Left renal cortex interstitium (tissue), 4 donors: ENCODE results near the gene HSPA6. TPM values are rescaled to one million over a fixed set of nuclear protein-coding genes. Genes with fewer than 3 reads are reported as not detected.
"Not testable (repeated sequence)": the region's sequence is repeated elsewhere in the genome, so short reads cannot be mapped to it uniquely, and the experiment has no call there.

Source experiments
- DNase-seq, 4 donors: peaks; one replicate each; pipeline ENCODE4 v3.0.0-alpha.2; 2013; ENCODE audit warnings: low read depth in 4 of 4, low spot score in 2 of 4, missing footprints in 1 of 4
- polyA plus RNA-seq, 4 donors: library from polyadenylated mRNA; unstranded; fragments of 120-200 nt; gene quantifications; one replicate each; pipeline ENCODE4 v1.2.1, GENCODE V29; 2013; ENCODE audit not compliant: insufficient read length in 4 of 4

The HSPA6 gene
- polyA plus RNA-seq, 4 donors: 0.27 to 0.43 (median 0.37) TPM

- not testable (repeated sequence) for DNase-seq
These were observed 33.4 kb downstream of the HSPA6 start for GRCh38 chr1:161557506-161558450.

GRCh38 chr1:161560960-161561715 is 36.8 kb downstream of the HSPA6 start:
- not testable (repeated sequence) for DNase-seq

- not testable (repeated sequence) for DNase-seq
These were observed 38.1 kb downstream of the HSPA6 start for GRCh38 chr1:161562441-161562840.

GRCh38 chr1:161563522-161563921 is 39.2 kb downstream of the HSPA6 start:
- not testable (repeated sequence) for DNase-seq

DNA sequence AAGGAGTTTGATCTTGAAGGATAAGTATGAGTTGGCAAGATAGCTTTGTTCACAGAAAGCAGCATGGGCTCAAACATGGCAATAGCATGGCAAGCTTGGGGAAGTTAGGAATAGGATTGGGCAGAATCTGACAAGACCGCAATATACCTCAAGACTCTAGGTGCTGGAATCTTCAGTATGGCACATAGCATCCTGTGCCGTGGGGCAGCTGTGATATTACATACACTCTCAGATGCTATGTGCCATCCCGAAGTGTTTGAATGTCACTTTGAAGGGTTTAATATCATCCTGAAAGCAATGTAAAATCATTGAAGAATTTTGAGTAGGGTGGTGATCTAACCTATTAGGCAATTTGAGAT is 42.2 kb downstream of the HSPA6 start:
- DNase-seq: not testable (repeated sequence)

DNA sequence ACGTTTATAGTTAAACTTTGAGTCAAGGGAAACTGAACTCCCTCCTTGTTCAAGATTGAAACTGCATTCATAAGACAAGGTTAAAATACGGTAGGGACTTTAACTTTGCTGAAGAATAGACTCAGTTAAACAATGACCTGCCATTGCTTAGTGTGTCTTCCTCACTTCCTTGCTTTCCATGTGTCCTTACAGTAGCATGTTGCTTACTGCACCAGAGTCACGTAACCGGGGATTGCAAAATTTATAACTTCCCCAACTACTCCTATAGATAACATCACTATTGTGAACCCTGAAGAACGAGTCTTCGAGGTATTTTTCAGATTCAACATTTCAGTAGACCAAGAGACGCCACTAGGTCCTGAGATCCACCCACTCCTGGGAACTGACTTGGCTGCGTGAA is 47.4 kb downstream of the HSPA6 start:
- not testable (repeated sequence) for DNase-seq

Other genes starting within 250 kb of the HSPA6 start
- 1 to 10 TPM; 3.7 to 5.7 (median 4.8) TPM for gene MPZ, start 214.6 kb upstream of the HSPA6 start, polyA plus RNA-seq
- gene SDHC, start 210.2 kb upstream of the HSPA6 start, polyA plus RNA-seq: 100 to 1,000 TPM; 229 to 284 (median 257) TPM
- gene CFAP126, start 156.7 kb upstream of the HSPA6 start, polyA plus RNA-seq: 10 to 100 TPM; 10.3 to 14.0 (median 12.5) TPM
- 1 to 10 TPM; 4.9 to 8.8 (median 5.4) TPM for gene FCGR2A, start 19.1 kb upstream of the HSPA6 start, polyA plus RNA-seq
- 1 to 10 TPM; 1.6 to 2.2 (median 1.9) TPM for gene FCGR3A, start 25.3 kb downstream of the HSPA6 start, polyA plus RNA-seq
- 1 to 10 TPM in 1 of 4 donors, under 1 TPM in 2, not detected in 1; 0.22 to 1.3 (median 0.72) TPM for gene FCGR3B, start 106.6 kb downstream of the HSPA6 start, polyA plus RNA-seq
- gene FCGR2B, start 138.6 kb downstream of the HSPA6 start, polyA plus RNA-seq: 1 to 10 TPM in 1 of 4 donors, under 1 TPM in 3; 0.22 to 1.3 (median 0.68) TPM
- gene FCRLA, start 182.7 kb downstream of the HSPA6 start, polyA plus RNA-seq: under 1 TPM; 0.12 to 0.41 (median 0.18) TPM
- gene FCRLB, start 197.0 kb downstream of the HSPA6 start, polyA plus RNA-seq: 1 to 10 TPM; 4.0 to 6.3 (median 5.2) TPM
- gene DUSP12, start 225.2 kb downstream of the HSPA6 start, polyA plus RNA-seq: 10 to 100 TPM; 35.6 to 49.2 (median 44.8) TPM
- 10 to 100 TPM; 28.9 to 34.8 (median 31.5) TPM for gene ATF6, start 241.8 kb downstream of the HSPA6 start, polyA plus RNA-seq